Activated CD4-positive, alpha-beta T cell treated with anti-CD3 and anti-CD28 coated beads, Interleukin-2, amount 10 ng/mL, durations not matched to agents 24 days and 14 days (primary cell): ENCODE measurements around the gene PGAM2. TPM values are rescaled to one million over a fixed set of nuclear protein-coding genes. Genes with fewer than 3 reads are reported as not detected.

Experiments used
- DNase-seq: peaks from one replicate; pipeline ENCODE4 v3.0.0; 2022
- H3K27ac Mint-ChIP-seq: one replicate; pipeline ENCODE4 v1.8.0; 2022; ENCODE audit warnings: mild to moderate bottlenecking, mixed read lengths
- H3K27me3 Mint-ChIP-seq: one replicate; pipeline ENCODE4 v1.8.0; 2022; ENCODE audit warnings: mixed read lengths
- H3K36me3 Mint-ChIP-seq: one replicate; pipeline ENCODE4 v1.8.0; 2022; ENCODE audit warnings: low read depth, mild to moderate bottlenecking, mixed read lengths
- H3K4me1 Mint-ChIP-seq: one replicate; pipeline ENCODE4 v1.8.0; 2021; ENCODE audit warnings: mixed read lengths
- H3K4me3 Mint-ChIP-seq: one replicate; pipeline ENCODE4 v1.8.0; 2022; ENCODE audit warnings: mild to moderate bottlenecking, moderate library complexity, mixed read lengths
- H3K9me3 Mint-ChIP-seq: one replicate; pipeline ENCODE4 v1.8.0; 2021; ENCODE audit warnings: mixed read lengths
- intact Hi-C: fragments of 100-400 bp; cut with micrococcal nuclease; formaldehyde crosslinking; loops from one replicate; pipeline ENCODE4 v1.15.1; 2023
- total RNA-seq: library from RNA; stranded (reverse); gene quantifications from 2 replicates; pipeline ENCODE4 v1.2.3, GENCODE V29; 2022

The PGAM2 gene
- total RNA-seq, 1 donor from 2014 or later: 0.42 TPM

- intact Hi-C loops: no loop called here
- Mint-ChIP-seq H3K27ac (no peak overlapping the region), H3K4me3 (no peak overlapping the region), H3K27me3 (peaks cover 14% of the 10 kb centered on the region), H3K9me3 (no peaks in the 10 kb centered on the region), H3K36me3 (no peaks in the 10 kb centered on the region), H3K4me1 (peaks cover 7% of the 10 kb centered on the region)
- DNase-seq: no peak
Observed at GRCh38 chr7:44107116-44107960, 42.0 kb upstream of the PGAM2 start.

- peaks cover 17% of the 10 kb centered on the region for H3K27me3 Mint-ChIP-seq
- no peak overlapping the region for H3K4me3 Mint-ChIP-seq
- no peak overlapping the region for H3K27ac Mint-ChIP-seq
- H3K36me3 Mint-ChIP-seq: no peaks in the 10 kb centered on the region
- peaks cover 7% of the 10 kb centered on the region for H3K4me1 Mint-ChIP-seq
- no peak for DNase-seq
- H3K9me3 Mint-ChIP-seq: no peaks in the 10 kb centered on the region
- intact Hi-C loops: no loop called here
Observed at GRCh38 chr7:44106311-44107065, 41.1 kb upstream of the PGAM2 start.

DNA sequence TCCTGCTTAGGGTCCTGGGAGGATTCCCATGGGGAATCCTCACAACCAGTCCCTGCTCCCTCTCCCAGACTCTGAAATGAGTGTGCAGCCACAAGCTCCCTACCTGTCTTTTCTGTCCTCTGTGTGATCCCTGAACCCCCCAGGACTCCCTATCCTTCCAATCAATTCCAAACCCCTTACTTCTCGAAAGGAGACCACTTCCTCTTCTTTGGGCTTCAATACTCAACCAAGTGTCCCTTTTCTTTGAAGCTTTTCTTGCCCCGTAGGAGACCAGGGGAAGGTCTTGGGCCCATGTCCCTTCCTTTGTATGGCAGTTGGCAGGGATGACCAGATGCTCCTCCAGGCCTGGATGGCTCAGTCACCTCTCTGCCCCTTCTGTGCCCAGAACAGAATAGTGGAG is 40.5 kb upstream of the PGAM2 start:
- Mint-ChIP-seq H3K4me3 (peak overlapping the region; percentile 76), H3K9me3 (no peaks in the 10 kb centered on the region), H3K27ac (no peak overlapping the region), H3K4me1 (peaks cover 7% of the 10 kb centered on the region), H3K36me3 (no peaks in the 10 kb centered on the region), H3K27me3 (peaks cover 17% of the 10 kb centered on the region)
- intact Hi-C loops: no loop called here
- DNase-seq: no peak

DNA sequence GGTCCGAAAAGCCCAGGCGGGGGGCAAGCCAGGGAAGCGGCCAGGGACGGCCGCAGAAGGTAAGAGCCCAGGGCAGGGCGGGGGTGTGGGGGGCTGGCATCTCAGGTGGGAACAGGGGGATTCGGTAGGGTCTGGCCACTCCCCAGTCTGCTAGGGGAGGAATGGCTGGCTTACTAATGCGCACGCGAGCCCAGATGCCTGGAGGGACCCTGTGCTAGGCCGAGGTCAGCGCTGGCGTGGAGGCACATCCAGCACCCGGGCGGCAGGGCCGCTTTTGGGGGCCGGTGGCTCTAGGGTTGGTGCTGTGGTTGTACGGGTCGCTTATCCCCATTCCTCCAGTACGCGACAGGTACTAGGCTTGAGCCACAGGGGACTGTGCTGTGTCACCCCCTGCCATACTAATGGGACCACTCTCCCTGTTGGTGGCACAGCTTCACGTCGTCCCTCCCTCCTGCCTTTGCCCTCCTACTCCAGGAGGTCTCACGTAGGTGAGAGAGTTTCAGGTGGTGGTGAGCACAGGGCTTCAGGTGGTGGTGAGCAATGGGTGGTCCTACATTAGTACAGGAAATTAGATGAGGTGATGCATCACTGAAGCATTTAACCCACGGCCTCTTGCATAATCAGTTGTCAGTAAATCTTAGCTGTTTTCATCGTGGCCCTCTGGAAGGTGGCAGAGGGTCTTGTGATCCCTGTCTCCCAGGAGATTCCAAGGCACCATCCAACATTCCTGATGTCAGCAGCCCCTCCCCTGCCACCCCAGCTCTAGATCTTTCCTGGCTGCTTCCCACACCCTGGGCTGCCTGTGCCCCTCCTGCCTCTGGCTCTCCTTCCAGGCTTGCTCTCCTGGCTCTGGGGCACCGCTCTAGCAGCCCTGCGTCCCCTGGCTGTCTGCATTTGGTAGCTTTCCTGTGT is 39.7 kb upstream of the PGAM2 start:
- H3K27ac Mint-ChIP-seq: peak overlapping the region; percentile 35
- intact Hi-C loops: loop anchor here (1.0 kb wide), 1 partner anchor 23 kb away; the partner anchor contains the start of gene POLM
- DNase-seq: no peak

GRCh38 chr7:44103923-44104859 is 38.8 kb upstream of the PGAM2 start, which contains the start of gene AEBP1:
Gene AEBP1, plus strand, starts transcription at chr7:44104345. Its CDS starts 321 bp downstream, at chr7:44104666.
- intact Hi-C loops: loop anchor here (1.0 kb wide), 1 partner anchor 22 kb away; the partner anchor contains the start of gene POLM
- H3K27ac Mint-ChIP-seq: peak within 1 kb of the TSS; percentile 35
- H3K9me3 Mint-ChIP-seq: no peaks in the 10 kb centered on the region
- H3K4me3 Mint-ChIP-seq: peak within 1 kb of the TSS; percentile 76
- H3K36me3 Mint-ChIP-seq: no peaks in the 10 kb centered on the region
- peaks cover 17% of the 10 kb centered on the region for H3K27me3 Mint-ChIP-seq
- DNase-seq: peak; percentile 77
- peaks cover 7% of the 10 kb centered on the region for H3K4me1 Mint-ChIP-seq

More for the DNA sequence above, 39.7 kb upstream of the PGAM2 start:
- H3K4me3 Mint-ChIP-seq: peak overlapping the region; percentile 76
- H3K36me3 Mint-ChIP-seq: no peaks in the 10 kb centered on the region
- no peaks in the 10 kb centered on the region for H3K9me3 Mint-ChIP-seq
- H3K27me3 Mint-ChIP-seq: peaks cover 17% of the 10 kb centered on the region
- peaks cover 7% of the 10 kb centered on the region for H3K4me1 Mint-ChIP-seq

- Mint-ChIP-seq H3K4me1 (peaks cover 7% of the 10 kb centered on the region), H3K27ac (peak overlapping the region; percentile 4), H3K4me3 (peak overlapping the region; percentile 57), H3K27me3 (peaks cover 17% of the 10 kb centered on the region), H3K36me3 (no peaks in the 10 kb centered on the region), H3K9me3 (no peaks in the 10 kb centered on the region)
- DNase-seq: no peak
- intact Hi-C loops: no loop called here
Observed at GRCh38 chr7:44103566-44103922, 38.2 kb upstream of the PGAM2 start.

DNA sequence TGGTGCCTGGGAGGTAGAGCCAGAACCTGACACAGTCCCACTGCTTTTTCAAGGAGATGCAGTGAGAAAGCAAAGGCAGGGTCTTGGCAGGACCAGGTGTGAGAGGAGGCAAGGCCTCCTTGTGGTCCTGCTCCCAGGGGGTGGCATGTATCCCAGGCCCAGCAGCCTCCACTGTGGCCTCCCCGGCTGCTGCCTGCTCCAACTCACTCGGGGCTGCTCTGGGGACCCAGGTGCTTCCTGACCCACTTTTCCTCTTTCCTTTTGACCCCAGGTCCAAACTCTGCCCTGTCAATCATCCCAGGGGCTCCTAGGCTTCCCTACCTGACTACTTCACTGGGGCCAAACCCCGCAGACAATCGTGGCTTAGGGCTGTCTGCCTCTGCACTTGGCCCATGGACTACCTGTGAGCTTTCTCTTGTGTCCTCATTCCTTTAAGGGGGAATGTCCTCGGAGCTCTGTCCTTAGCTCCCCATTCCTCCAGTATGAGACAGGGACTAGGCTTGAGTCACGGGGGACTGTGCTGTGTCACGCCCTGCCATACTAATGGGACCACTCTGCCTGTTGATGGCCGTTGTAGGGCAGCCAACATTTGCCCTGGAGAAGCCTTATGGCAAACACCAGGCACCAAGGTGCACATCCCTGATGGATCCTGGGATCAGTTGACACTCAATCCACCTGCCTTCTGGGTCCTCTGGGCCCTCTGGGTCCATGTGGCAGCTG is 37.6 kb upstream of the PGAM2 start:
- Mint-ChIP-seq H3K27ac (peak overlapping the region; percentile 4), H3K4me3 (peak overlapping the region; percentile 57), H3K4me1 (peaks cover 7% of the 10 kb centered on the region), H3K27me3 (peaks cover 17% of the 10 kb centered on the region), H3K36me3 (no peaks in the 10 kb centered on the region), H3K9me3 (no peaks in the 10 kb centered on the region)
- DNase-seq: no peak
- intact Hi-C loops: no loop called here

GRCh38 chr7:44101966-44102845 is 36.8 kb upstream of the PGAM2 start:
- peaks cover 17% of the 10 kb centered on the region for H3K27me3 Mint-ChIP-seq
- peak overlapping the region; percentile 24 for H3K4me3 Mint-ChIP-seq
- no peak overlapping the region for H3K27ac Mint-ChIP-seq
- H3K4me1 Mint-ChIP-seq: peaks cover 14% of the 10 kb centered on the region
- no peaks in the 10 kb centered on the region for H3K9me3 Mint-ChIP-seq
- intact Hi-C loops: no loop called here
- H3K36me3 Mint-ChIP-seq: no peaks in the 10 kb centered on the region
- no peak for DNase-seq

- no peak overlapping the region for H3K27ac Mint-ChIP-seq
- H3K4me1 Mint-ChIP-seq: peaks cover 21% of the 10 kb centered on the region
- no peaks in the 10 kb centered on the region for H3K9me3 Mint-ChIP-seq
- intact Hi-C loops: no loop called here
- DNase-seq: no peak
- no peaks in the 10 kb centered on the region for H3K36me3 Mint-ChIP-seq
- H3K27me3 Mint-ChIP-seq: peaks cover 17% of the 10 kb centered on the region
- no peak overlapping the region for H3K4me3 Mint-ChIP-seq
Observed at GRCh38 chr7:44101303-44101965, 36.1 kb upstream of the PGAM2 start.

GRCh38 chr7:44100458-44101302 is 35.3 kb upstream of the PGAM2 start:
- H3K4me3 Mint-ChIP-seq: no peak overlapping the region
- H3K36me3 Mint-ChIP-seq: no peaks in the 10 kb centered on the region
- peaks cover 15% of the 10 kb centered on the region for H3K27me3 Mint-ChIP-seq
- intact Hi-C loops: no loop called here
- no peaks in the 10 kb centered on the region for H3K9me3 Mint-ChIP-seq
- DNase-seq: no peak
- no peak overlapping the region for H3K27ac Mint-ChIP-seq
- peaks cover 18% of the 10 kb centered on the region for H3K4me1 Mint-ChIP-seq
